Measurements from ENCODE around the gene CPVL.

CPVL gene

DNA sequence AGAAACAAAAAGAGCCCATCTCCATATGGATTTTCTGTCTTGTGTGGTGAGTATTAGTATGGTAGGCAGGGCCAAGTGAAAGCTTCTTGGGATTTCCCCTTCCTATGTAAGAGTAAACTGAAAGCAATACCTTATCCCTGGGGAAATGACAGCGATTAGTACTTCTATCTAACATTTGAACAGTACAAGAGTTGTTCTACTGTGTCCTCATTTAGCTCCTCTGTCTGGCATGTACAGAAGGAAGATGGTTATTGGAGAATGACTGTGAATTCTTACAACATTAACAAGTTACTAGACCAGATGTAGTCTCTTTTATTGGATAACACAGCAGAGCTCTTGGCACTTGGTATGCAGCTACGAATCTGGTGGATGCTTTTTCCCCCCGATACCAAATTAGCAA lies 170.3 kb downstream of the CPVL start:
- DNase-seq (ENCODE audit: low read depth in 2 of 2): no peak

- no peak for DNase-seq (ENCODE audit: low read depth in 2 of 2)
These were observed 172.7 kb downstream of the CPVL start for GRCh38 chr7:28973591-28973990.

- DNase-seq (ENCODE audit: low read depth in 2 of 2): no peak
These were observed 182.3 kb downstream of the CPVL start for GRCh38 chr7:28964056-28964455.

DNA sequence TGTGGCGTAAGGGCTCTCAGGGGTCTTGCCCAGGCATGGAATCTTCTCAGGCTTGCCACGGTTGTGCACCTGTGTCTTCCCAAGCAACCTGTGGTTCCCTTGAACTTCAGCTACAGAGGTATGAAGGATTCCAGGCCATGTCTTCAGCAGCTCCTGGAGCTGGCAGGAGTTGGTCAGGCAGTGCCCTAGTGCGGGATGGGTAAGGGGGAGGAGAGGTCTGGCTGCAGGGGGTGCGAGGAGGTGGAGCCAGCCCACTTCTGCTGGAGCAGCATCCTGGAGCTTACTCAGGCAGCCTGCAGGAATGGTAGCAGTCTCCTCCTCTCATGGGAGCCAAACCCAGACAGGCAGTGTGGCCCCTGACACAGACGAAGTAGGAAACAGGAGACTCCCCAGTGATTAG lies 184.4 kb downstream of the CPVL start:
- DNase-seq (ENCODE audit: low read depth in 2 of 2): no peak

GRCh38 chr7:28960071-28960840 lies 186.1 kb downstream of the CPVL start:
- no peak for DNase-seq (ENCODE audit: low read depth in 2 of 2)

GRCh38 chr7:28958980-28959347 lies 187.4 kb downstream of the CPVL start:
- no peak for DNase-seq (ENCODE audit: low read depth in 2 of 2)

- no peak for DNase-seq (ENCODE audit: low read depth in 2 of 2)
These were observed 187.9 kb downstream of the CPVL start, which contains the start of gene TRIL for GRCh38 chr7:28958235-28958979. Gene TRIL (minus strand): TSS chr7:28958330. CDS start chr7:28958046, 284 bp downstream.

DNA sequence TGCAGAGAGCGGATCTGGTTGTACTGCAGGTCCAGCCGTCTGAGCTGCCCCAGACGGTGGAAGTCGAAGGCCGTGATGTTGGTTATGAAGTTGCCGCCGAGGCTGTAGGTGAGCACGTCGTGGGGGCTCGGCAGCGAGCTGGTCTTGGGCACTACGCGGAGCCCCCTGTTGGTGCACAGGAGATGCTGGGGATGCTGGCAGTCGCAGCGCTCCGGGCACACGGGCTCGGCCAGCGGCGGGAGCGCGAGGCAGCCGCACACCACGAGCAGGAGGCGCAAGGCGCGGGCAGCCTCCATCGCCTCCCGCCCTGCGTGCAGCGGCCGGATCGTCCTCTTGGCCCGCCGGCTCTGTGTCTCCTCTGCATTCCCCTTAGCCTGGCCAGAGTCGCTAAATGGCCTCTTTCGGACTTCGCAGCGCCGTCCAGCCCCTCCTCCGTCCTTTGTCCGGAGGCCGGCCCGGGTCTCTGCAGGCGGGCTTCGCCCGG lies 188.5 kb downstream of the CPVL start:
- no peak for DNase-seq (ENCODE audit: low read depth in 2 of 2)

DNA sequence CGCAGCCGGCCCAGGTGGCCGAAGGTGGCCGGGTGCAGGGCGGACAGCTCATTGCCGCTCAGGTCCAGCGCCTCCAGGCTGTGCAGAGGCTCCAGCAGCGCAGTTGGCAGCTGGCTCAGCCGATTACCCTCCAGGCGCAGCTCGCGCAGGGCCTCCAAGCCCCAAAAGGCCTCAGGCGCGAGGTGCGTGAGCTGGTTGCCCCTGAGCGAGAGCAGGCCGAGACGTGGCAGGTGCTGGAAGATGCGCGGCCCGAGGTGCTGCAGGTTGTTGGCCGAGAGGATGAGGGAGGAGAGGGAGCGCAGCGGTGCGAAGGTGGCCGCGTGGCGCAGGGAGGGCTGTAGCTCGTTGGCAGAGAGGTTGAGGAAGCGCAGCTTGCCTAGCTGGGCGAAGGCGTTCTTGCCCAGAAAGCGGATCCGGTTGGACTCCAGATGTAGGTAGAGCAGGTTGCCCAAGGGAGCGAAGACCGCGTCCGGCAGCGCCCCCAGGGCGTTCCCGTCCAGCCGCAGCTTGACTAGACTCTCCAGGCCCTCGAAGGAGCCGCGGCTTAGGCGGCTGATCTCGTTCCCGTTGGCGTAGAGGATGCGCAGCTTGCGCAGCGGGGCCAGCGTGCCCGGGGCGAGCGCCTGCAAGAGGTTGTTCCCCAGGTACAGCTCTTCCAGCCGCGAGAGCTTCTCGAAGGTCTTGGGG lies 189.1 kb downstream of the CPVL start:
- no peak for DNase-seq (ENCODE audit: low read depth in 2 of 2)

DNA sequence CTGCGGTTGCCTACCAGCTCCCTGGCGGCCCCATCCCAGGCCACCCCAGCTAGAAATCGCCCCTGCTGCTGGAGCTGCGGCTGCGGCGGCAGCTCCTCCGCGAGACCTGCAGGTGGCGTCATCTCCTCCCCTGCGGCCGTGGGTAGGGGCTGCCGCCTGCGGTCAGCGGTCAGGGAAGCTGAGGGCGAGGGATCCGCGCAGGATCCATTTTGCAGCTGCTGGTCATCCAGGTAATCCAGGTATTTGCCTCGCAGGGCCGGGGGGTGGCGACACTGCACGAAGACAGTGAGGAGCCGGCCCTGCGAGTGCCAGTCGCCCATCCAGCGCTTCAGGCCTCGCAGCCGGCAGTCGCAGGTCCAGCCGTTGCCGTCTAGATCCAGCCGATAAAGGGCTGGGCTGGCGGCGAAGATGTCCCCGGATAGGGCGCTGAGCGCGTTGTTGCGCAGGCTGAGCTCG lies 189.7 kb downstream of the CPVL start:
- no peak for DNase-seq (ENCODE audit: low read depth in 2 of 2)

GRCh38 chr7:28955718-28956607 lies 190.4 kb downstream of the CPVL start:
- DNase-seq (ENCODE audit: low read depth in 2 of 2): no peak

DNA sequence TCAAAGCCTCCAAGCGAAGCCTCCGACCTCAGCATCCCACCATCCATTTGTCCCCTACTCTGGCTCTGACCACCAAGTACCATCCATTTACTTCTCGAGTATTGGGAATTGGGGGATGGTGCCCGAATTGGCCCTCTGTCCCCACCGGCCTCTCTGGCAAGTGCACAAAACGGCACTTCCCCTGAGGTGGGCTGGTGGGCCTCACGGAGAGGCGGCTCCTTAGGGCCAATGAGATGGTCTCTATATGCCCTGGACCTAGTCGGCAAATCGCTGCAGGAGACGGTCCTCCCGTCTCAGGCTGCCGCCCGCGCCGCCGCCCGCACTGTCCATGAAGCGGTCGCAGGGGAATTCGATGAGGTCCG lies 191.0 kb downstream of the CPVL start:
- DNase-seq (ENCODE audit: low read depth in 2 of 2): no peak

GRCh38 chr7:28954946-28955345 lies 191.4 kb downstream of the CPVL start:
- no peak for DNase-seq (ENCODE audit: low read depth in 2 of 2)

- DNase-seq (ENCODE audit: low read depth in 2 of 2): no peak
These were observed 191.9 kb downstream of the CPVL start for GRCh38 chr7:28954471-28954870.

DNA sequence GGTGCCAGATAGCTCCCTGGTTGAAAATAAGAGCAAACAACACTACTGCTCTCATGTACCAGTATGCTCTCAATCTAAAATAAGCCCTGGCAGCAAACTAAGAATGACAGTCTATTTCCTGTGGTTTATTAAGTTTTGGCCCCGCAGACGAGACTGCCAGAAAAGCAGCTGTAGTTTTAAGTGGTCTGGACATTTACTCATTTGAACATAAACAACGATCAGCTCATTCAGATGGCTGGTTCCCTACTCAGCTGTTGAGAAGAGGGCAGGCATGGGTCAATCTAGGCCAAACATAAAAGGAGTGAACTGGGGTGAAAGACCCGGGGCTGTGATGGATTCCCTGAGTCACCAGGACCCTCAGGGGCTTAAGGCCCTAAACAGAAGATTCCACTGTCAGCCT lies 192.7 kb downstream of the CPVL start:
- no peak for DNase-seq (ENCODE audit: low read depth in 2 of 2)

Data from stimulated activated CD8-positive, alpha-beta memory T cell treated with anti-CD3 and anti-CD28 coated beads, Interleukin-7, amount 100 ng/mL, for 1 hour (primary cell).